NCI-H446 treated with DMSO at 0.1 percent for 48 hours (cell line): ENCODE data around the gene TCF7L2.

Experiments
- DNase-seq: peaks from one replicate; lab custom pipeline; 2025; lab: John Stamatoyannopoulos, UW

Gene TCF7L2

DNA sequence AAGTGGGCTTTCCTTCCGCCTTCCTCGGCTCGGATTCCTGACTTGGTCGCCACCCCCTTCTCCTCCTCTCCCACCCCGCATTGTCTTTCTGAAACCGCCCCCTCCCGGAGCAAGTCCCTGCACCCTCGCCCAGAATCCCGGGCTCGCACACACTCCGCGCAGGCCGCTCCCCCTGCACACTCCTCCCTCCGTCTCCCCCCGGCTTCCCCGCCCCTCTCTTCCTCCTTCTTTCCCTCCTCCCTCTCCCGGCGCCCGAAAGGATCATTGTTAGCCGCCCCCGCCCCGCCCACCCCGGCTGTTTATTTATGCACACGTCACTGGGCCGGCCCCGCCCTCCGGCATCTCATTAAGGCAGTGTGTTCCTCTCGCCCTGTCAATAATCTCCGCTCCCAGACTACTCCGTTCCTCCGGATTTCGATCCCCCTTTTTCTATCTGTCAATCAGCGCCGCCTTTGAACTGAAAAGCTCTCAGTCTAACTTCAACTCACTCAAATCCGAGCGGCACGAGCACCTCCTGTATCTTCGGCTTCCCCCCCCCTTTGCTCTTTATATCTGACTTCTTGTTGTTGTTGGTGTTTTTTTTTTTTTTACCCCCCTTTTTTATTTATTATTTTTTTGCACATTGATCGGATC is at the start of gene TCF7L2:
Gene TCF7L2 (plus strand): TSS at position 373 of the 633 bp plus-strand sequence. CDS start 510 bp downstream, outside the sequence.
- peak; percentile 81 for DNase-seq

DNA sequence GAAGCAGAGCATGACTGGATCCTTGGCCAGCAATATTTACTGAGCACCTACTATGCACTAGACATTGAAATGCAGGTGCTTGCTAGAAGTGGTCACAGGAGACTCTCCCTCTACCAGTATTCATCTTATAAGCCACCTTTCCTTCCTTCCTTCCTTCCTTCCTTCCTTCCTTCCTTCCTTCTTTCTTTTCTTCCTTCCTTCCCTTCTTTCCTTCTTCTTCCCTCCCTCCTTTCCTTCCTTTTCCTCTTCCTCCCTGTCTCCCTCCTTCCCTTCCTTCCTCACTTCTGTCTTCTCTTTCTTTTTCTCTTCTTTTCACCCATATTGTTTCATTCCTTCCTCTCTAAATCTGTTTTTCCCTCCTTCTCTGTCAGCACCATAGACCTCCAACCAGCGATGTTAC is 47.3 kb upstream of the TCF7L2 start:
- no peak for DNase-seq

DNA sequence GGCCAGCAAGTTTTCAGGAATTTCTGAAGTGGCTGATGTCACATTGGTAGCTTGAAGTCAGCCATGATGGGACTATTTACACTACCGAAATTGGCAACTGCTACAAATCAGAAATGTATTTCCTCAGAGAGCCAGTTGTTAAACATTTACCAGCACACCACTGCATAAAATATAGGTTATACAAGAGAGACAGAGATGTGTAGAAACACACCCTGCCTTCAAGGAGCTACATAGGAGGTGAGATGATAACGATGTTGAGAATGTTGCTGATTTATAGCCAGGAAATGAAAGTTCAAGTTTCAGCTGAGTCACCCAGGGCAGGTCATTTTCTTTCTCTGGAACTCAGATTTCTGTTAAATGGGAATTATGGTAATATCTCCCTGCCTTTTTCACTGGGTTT is 46.0 kb upstream of the TCF7L2 start:
- DNase-seq: no peak

DNA sequence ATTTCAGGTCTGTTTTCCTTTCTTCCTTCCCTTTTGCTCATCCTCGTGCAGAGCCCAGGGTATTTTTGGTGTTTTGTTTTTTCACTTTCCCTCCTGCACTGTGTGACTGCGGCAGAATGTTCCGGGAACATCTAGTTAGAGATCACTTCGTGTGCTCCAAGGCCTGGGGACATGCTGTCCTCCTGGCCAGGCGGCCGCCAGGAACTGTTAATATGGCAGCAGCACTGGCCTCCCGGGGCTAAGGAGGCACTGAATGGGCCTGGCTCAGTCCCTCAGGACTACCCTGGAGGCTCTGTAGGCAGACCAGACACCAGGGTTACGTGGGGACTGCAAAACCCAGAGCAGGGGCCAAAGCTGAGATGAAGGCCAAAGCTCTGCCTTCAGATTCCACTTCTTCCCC is 43.1 kb upstream of the TCF7L2 start:
- no peak for DNase-seq

DNA sequence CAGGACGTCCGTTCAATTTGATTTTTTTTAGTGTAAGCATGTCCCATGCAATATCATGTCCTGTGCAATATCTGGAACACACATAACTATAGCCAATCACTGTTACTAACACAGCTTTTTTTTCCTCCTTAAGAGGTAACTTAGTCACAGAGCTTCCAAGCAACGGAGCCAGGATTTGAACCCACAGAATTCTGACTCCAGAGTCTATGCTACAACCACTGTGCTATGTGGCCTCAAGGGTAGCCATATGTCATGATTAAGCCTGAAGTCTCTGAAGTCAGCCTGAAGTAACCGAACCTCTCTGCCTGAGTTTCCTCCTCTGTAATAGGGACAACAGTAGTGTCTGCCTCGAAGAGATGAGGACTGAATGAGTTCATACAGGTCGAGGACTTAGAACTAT is 42.2 kb upstream of the TCF7L2 start:
- no peak for DNase-seq

DNA sequence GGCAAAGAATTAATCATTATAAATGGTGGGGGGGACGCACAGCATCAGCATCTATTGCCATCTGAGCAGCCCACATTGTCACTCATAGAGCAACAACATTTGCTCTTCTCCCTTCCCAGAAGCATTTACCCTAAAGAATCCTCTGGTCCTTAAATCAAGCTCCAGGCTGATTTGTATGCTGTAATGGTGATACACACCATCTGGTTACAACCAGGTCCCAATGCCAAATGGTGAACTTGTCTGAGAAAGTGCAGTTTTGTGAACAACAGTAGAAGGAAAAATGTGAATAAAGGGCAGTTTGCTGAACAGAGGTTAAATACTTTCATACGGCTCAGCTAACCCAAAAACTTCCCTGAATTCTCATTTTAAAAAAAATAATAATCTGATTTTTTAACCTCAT is 38.8 kb upstream of the TCF7L2 start:
- no peak for DNase-seq

DNA sequence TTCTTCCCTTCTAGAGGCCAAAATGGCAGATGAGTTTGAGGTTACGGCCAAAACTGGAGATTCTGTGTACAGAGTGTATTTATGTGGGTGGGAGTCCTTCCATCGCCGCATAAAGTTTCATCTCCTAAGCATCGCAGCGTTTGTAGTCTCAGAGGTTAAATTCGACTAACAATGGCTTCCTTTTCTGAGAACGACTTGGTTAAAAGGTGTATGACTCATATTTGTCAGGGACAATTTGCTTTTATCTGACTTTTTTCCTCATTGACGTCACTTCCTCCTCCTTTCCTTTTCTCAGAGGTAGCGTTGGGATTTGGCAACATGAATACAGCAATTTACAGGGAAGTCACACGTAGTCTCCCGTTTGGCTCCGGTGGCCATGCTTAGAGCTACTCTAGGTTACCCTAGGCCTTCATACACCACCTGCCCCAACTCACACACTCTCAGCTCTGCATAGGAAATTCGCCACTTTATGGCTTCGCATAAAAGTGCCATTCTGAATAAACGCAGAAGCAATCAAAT is 37.6 kb upstream of the TCF7L2 start:
- no peak for DNase-seq

DNA sequence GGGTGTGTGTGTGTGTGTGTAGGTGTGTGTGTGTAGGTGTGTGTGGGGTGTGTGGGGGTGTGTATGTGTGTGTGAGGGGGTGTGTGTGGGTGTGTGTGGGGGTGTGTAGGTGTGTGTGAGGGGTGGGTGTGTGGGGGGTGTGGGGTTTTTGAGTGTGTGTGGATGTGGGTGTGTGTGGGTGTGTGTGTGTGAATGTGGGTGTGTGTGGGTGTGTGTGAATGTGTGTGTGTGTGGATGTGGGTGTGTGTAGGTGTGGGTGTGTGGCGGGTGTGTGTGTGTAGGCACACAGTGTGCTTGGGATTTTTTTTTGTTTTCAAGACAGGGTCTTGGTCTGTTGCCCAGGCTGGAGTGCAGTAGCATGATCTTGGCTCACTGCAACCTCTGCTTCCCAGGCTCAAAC is 36.8 kb upstream of the TCF7L2 start:
- no peak for DNase-seq

DNA sequence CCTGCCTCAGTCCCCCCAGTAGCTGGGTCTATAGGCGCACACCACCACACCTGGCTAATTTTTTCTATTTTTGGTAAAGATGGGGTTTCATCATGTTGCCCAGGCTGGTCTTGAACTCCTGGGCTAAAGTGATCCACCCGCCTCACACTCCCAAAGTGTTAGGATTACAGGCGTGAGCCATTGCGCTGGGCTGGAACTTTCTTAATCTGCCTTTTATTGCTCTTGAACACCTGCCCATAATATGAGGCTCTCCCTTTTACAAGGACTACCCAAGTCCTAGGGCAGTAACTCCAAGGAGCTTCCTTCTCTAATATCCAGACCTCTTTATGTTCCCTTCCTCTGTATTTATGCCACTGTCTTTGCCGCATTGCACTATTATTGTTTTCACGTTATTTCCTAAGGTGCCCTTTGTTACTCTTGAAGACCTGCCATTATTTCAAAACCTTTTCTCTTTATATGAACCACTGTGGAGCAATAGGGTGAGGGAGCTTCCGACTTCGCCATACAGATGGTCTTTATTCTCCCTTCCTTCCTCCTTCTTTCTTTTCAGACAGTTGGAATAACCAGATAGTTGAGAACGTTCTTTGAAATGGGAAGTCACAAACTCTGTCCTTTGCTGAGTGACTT is 36.3 kb upstream of the TCF7L2 start:
- DNase-seq: no peak

DNA sequence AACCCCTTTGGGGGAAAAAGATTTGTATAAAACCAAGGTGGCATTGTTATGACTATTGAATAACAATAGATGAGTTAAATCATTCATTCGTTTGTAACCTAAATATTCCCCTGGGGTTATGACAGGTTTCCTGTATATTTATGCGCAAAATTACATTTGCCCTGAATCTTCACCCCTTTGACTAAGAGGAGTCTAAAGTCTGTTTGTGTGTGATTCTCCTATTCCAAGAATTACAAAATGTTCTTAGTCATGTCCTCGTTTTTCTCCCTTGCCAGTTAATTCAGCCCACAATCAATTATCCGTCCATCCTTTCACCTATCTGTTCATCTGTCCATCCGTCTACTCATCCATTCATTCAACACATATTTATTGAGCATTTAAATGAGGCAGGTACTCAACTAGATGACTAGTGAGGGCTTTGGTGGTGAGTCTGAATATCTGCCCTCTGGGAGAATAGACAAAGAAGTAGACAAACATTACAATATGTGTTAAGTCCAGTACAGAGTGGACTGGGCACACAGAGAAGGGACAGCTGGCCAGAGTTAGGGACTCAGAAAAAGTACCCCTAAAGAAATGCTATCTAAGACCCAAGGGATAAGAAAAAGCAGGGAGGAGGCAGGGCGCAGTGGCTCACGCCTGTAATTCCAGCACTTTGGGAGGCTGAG is 35.6 kb upstream of the TCF7L2 start:
- no peak for DNase-seq

DNA sequence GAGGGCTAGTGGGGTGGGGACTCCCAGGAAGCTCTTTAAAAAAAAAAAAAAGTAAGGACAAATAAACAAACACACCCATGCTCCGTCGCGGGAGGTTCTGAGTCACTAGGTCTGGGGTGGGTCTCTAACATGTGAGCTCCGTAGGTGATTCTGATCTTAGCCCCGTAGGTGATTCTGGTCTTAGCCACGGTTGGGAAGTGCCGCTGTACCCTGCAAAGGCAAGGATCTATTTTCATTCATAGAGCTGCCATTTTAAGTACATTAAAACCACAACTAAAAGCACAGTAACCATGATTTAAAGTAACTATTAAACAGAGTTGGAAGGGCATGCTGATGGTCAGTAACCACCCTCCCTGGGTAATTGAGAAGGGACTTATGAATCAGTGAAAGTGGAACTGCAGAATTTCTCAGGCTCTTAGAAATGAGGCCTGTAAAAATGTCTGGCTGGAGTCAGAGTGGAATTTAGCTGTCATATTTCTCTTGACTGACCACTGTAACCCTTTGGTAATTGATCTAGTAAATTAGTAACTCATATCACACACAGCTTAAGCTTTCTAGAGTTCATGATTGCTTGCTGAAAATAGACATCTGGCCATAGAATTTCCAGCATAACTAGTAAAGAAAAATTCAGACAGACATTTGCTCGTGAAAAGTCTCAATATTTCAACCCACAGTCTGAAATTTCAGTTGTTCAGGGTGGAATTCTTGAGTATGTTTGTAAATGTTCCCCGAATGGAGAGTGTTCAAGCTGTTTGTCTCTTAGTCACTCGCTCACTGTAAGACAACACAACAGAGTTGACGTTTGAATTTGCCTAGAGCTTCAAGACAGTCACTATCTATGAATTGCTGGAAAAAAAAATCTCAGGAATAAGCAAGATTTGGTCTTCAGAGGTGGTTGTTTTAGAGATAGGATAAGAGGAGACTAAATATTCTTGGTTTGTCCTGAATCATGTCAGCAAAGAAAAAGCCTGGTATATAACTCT is 34.2 kb upstream of the TCF7L2 start:
- no peak for DNase-seq

DNA sequence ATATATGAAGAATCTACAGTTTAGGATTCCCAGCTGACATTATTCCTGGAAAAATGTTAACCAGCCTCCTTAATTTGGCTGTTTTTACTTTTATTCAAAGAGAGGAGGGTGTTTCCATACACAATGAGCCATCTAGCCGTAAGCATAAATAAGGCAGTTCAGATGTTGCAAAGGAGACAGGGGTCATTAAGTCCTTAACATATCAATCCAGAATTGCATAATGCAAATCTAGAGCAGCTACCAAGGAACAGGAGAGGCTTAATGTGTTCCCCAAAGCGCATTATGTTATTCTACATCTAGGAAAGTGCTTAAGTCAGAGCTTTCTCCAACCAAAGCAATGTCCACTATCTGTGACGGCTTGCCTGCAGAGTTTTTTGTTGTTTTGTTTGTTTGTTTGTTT is 32.4 kb upstream of the TCF7L2 start:
- DNase-seq: no peak

DNA sequence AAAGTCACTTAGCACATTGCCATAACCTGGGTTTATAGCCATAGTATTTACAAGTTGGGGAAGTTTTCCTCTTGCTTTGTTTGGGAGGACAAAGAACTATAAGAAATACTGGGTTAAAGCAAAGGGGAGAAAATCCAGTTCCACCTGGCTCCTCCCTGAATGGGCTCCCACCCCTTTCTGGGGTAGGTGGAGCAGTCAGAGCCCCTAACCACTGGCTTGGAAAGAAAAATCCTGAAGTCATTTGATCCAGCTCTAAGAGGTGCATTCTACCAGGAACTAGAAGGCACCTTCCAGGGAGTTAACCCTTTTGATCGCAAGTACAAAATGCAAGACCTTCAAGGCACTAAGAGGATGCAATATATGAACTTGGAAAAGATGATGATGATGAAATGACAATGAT is 31.3 kb upstream of the TCF7L2 start:
- no peak for DNase-seq

DNA sequence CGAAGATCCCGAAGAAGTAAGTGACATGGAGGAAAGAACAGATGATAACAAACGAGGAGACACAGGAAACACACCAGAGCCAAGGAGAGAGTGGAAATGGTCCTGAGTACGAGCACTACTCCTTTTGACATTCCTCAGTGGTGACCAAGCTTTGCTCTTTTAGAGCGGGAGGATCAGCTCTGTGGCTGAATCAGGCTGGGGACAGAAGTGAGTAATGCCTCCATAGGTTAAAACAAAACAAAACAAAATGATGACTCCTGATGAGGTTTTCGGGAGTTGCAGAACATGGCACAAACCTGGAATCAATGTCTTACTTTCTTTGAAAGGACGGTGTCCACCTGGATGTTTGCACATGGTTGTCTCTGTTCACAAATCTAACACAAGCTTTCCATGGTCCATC is 30.3 kb upstream of the TCF7L2 start:
- no peak for DNase-seq

DNA sequence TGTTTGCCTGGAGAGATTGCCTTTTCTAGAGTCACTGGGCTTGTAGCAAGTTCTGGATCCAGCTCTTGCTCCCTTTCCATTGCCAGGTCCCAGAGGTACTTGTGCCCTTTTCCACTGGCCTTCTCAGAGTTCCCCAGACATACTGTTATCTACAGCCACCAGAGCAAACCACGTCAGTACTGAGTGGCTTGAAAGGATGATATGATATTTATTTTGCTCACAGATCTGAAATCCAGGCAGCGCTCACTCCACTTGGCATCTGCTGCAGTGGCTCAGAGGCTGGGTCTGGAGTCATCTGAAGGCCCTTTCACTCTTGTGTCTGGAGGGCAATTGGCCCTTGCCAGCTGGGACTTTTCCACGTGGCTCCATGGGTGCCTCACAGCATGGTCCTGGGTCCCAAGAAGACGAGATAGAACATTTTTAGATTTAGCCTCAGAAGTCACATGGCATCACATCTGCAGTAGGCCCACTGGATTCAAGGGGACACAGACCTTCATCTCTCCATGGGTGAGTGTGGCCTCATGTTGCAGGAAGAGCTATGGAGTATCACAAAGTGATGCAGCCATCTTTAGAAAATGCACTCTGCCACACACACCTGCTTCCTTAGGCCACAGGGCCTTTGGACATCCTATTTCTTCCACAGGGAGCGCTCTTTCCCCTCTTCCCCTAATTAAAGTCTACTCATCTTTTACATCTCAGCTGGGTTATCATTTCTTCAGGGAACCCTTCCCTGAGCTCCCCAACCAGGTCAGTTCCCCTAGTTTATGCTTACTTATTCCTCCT is 22.9 kb upstream of the TCF7L2 start:
- DNase-seq: no peak

DNA sequence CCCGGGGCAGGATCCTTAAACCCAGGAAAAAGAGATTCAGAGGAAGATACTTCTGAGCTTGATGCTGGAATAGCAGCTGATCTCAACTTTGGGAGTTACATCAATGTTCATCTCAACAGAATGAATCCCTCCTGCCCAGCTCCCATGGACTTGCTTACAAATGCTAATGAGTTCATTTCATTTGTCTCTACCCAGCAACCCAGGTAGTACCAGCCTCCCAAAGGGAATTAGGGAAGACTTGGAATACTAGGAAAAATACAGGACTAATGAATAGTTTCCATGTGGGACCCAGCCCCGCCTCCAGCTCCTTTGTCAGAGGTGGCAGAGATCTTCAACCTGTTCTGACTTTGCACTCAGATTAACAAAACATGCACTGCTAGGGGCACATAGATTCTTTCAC is 22.1 kb upstream of the TCF7L2 start:
- no peak for DNase-seq

DNA sequence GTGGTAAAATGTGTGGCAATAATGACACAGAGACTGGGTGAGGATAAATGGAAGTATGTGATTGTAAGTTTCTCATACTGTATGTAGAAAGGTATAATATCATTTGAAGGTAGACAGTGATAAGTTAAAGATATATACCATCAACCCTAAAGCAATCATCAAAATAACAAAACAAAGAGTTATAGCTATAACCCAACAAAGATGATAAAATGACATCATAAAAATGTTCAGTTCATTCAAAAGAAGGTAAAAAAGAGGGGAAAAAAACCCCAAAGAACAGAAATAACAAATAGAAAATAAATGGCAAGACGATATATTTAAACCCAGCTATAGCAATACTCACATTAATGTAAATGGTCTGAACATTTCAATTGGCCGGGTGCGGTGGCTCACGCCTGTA is 17.4 kb upstream of the TCF7L2 start:
- no peak for DNase-seq

DNA sequence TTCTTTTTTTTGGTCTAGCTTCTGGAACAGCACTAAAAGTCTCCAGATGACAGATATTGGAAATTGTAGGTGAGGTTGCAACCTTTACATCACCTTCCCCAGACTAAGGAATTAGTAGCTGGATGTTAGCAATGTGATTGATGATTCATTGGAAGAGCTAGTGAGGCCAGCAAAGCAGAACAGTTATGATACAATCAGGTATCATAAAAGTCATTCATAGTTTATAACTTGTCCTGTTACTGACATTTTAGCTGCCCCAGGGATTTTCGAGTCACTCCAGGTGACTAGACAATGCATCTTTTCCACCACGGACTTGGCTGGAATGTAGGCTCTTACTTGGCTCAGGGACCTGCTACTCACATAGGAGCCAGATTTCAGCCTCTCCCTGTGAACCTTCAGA is 15.9 kb upstream of the TCF7L2 start:
- DNase-seq: no peak

DNA sequence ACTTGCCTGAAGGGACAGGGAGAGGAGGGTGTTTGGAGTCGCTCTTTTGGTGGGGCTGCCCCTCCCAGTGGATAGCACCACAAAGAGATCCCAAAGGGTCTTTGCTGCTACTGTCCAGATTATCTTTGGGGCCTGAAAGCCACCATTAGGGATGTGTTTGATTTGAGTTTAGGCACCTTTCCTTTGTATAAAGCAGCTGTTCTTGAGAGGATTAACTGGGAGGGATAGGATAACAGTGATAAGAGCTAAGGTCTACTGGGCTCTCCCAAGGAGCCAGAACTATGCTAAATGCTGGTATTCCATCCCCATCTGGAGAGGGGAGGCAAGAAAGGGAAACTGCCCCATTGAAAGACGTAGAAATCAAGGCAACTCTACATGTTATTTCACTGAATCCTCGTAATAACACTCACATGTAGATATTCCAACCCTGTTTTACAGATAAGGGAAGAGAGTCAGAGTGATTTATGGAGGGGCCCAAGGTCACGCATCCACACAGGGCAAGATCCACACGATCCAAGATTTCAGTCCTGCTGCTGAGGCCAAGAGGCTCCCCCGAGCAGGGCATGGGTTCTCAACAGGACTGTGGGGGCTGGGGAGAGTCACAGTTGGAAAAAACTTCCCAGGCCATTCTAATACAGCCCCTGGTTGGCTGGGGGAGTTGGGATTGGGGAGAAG is 11.1 kb upstream of the TCF7L2 start:
- no peak for DNase-seq

DNA sequence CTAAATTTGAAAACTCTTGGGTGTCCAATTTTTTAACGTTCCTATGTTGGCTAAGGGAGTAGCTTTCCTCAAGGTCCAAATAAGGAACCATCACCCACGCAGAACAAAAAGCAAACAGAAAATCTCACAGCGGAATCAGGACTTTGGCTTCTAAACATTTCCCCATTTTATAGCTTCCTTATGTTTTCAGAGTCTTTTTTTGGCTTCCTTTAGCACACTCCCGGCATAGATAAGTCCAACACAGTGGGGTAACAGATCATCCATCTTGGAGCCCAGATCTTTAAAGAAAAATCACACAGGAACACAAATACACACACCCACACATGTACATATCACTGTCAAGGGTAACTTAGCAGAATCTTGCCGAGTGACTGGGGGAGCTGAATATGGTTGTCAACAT is 4.2 kb upstream of the TCF7L2 start:
- no peak for DNase-seq

DNA sequence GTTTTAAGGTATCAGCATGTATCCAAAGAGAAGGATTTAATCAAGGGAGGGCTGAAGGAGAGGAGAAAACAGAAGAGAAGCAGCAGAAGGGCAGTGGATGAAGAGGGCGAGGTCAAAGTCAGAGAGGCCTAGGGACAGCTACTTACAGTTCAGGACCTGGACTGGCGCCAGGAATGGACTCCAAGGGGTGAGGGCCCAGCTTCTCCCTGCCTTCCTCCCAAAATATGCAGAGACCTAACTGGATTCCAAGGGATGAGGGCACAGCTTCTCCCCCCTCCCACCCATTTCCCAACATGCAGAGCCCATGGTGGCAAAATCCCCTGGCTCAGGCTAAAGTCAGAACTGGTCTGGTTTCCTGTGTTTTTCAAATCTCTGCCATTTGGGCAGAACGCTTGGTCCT is 3.4 kb upstream of the TCF7L2 start:
- no peak for DNase-seq
